Measurements from ENCODE around the gene ZCCHC7. TPM values are rescaled to one million over a fixed set of nuclear protein-coding genes. Genes with fewer than 3 reads are reported as not detected.

The ZCCHC7 gene
- total and polyA plus RNA-seq, 2 experiments from 2014 or later = 29.8 to 38.8 TPM

DNA sequence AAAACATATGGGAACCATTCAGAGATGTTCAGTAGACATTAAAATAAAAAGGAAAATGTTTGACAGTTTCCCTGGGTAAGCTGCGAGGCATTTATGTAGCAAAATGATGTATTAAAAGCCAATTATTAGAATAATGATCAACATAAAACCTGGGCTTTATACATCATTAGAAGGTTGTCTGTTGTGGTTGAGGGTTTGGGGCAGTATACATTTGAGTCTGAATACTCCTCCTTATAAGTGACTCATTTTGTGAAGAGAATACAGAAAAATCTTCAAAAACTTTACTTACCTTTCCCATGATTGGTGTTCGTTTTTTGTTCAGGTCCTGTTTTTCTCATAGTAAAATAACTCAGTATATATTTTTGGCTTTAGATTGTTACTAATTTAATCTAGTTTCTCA, 119.5 kb downstream of the ZCCHC7 start:
- Mint-ChIP-seq H3K4me1 (peaks cover 61% of the 10 kb centered on the region), H3K9me3 (no peaks in the 10 kb centered on the region), H3K36me3 (ENCODE audit: low read depth) (peaks cover 3% of the 10 kb centered on the region; the same call in 1 of the 3 replicates), H3K27me3 (ENCODE audit: insufficient read depth, low read depth, poor library complexity) (no peaks in the 10 kb centered on the region), H3K27ac (peak overlapping the region; percentile 23; the same call in 1 of the 2 replicates), H3K4me3 (no peak overlapping the region)
- no peaks in the 10 kb centered on the region for H3K9me2 ChIP-seq (ENCODE audit: insufficient read depth)
- H3K79me2 ChIP-seq (replicated peaks; ENCODE audit: insufficient read depth) = peaks cover 15% of the 10 kb centered on the region; the same call in 1 of the 2 replicates
- no peaks in the 10 kb centered on the region for H4K20me1 ChIP-seq (replicated peaks; ENCODE audit: insufficient read depth)
- H2AFZ ChIP-seq = no peak overlapping the region
- H3K4me1 ChIP-seq (ENCODE audit: insufficient read depth) = peaks cover 54% of the 10 kb centered on the region
- TF ChIP-seq JUNB (IDR thresholded peaks at IDR 0.05; ENCODE audit: unreplicated experiment) (no peak), STAT1 (IDR thresholded peaks at IDR 0.05; ENCODE audit: unreplicated experiment) (no peak), EZH2 (IDR thresholded peaks at IDR 0.05; ENCODE audit: low read depth, unreplicated experiment) (no peak), EZH2phosphoT487 (IDR thresholded peaks at IDR 0.05; ENCODE audit: unreplicated experiment) (no peak), NANOG (IDR thresholded peaks at IDR 0.05; ENCODE audit: borderline replicate concordance) (no peak), CREB1 (CRISPR knock-in tag; IDR thresholded peaks at IDR 0.05; ENCODE audit: low read depth) (no peak), ZNF331 (CRISPR knock-in tag; IDR thresholded peaks at IDR 0.05; ENCODE audit: low read depth) (no peak)
- TF ChIP-seq, protein P1, sequence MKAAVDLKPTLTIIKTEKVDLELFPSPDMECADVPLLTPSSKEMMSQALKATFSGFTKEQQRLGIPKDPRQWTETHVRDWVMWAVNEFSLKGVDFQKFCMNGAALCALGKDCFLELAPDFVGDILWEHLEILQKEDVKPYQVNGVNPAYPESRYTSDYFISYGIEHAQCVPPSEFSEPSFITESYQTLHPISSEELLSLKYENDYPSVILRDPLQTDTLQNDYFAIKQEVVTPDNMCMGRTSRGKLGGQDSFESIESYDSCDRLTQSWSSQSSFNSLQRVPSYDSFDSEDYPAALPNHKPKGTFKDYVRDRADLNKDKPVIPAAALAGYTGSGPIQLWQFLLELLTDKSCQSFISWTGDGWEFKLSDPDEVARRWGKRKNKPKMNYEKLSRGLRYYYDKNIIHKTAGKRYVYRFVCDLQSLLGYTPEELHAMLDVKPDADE (IDR thresholded peaks at IDR 0.05) = no peak
- no peaks in the 10 kb centered on the region for H3F3A ChIP-seq (replicated peaks; ENCODE audit: low read depth)
- no peak overlapping the region for H3K4me3 ChIP-seq
- ATAC-seq = no peak
- no peak overlapping the region for H3K27ac ChIP-seq (ENCODE audit: low read depth)
- no peak for DNase-seq (ENCODE audit: low spot score)
- no peaks in the 10 kb centered on the region for H3K27me3 ChIP-seq (ENCODE audit: insufficient read depth)
- no peaks in the 10 kb centered on the region for H3K36me3 ChIP-seq (ENCODE audit: insufficient read depth)
- H3K4me2 ChIP-seq = no peak overlapping the region

DNA sequence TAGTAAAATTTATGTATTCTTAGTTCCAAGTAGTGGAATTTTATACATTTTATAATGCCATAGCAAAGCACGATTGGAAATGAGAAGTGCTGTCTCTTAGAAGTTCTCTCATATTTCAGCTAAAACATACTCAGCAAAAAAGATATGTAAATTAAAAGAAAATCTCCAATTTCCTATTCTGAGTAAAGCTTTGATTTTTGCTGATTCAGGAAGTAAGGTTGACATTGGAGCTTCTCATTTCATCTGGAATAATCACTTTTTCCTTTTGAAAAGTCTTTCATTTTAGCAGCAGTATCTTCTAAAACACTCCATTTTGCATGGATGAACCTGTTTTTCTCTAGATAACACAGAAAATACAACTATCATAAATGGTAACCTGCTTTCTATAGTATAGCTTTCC, 121.0 kb downstream of the ZCCHC7 start:
- Histone ChIP-seq H3K27me3 (ENCODE audit: insufficient read depth) (no peaks in the 10 kb centered on the region), H3K4me2 (no peak overlapping the region), H3K9me2 (ENCODE audit: insufficient read depth) (no peaks in the 10 kb centered on the region), H2AFZ (no peak overlapping the region), H3K27ac (ENCODE audit: low read depth) (no peak overlapping the region), H4K20me1 (replicated peaks; ENCODE audit: insufficient read depth) (no peaks in the 10 kb centered on the region), H3K36me3 (ENCODE audit: insufficient read depth) (no peaks in the 10 kb centered on the region), H3K4me3 (no peak overlapping the region), H3K79me2 (replicated peaks; ENCODE audit: insufficient read depth) (peaks cover 19% of the 10 kb centered on the region; the same call in 1 of the 2 replicates), H3K4me1 (ENCODE audit: insufficient read depth) (peaks cover 54% of the 10 kb centered on the region), H3F3A (replicated peaks; ENCODE audit: low read depth) (no peaks in the 10 kb centered on the region)
- Mint-ChIP-seq H3K4me3 (no peak overlapping the region), H3K4me1 (peaks cover 67% of the 10 kb centered on the region), H3K27ac (no peak overlapping the region; the same call in 1 of the 2 replicates), H3K27me3 (ENCODE audit: insufficient read depth, low read depth, poor library complexity) (no peaks in the 10 kb centered on the region), H3K36me3 (ENCODE audit: low read depth) (peaks cover 3% of the 10 kb centered on the region; the same call in 1 of the 3 replicates), H3K9me3 (no peaks in the 10 kb centered on the region)
- DNase-seq (ENCODE audit: low spot score) = no peak
- no peak for ATAC-seq
- TF ChIP-seq, protein P1 (IDR thresholded peaks at IDR 0.05) = no peak
- TF ChIP-seq, protein P2, sequence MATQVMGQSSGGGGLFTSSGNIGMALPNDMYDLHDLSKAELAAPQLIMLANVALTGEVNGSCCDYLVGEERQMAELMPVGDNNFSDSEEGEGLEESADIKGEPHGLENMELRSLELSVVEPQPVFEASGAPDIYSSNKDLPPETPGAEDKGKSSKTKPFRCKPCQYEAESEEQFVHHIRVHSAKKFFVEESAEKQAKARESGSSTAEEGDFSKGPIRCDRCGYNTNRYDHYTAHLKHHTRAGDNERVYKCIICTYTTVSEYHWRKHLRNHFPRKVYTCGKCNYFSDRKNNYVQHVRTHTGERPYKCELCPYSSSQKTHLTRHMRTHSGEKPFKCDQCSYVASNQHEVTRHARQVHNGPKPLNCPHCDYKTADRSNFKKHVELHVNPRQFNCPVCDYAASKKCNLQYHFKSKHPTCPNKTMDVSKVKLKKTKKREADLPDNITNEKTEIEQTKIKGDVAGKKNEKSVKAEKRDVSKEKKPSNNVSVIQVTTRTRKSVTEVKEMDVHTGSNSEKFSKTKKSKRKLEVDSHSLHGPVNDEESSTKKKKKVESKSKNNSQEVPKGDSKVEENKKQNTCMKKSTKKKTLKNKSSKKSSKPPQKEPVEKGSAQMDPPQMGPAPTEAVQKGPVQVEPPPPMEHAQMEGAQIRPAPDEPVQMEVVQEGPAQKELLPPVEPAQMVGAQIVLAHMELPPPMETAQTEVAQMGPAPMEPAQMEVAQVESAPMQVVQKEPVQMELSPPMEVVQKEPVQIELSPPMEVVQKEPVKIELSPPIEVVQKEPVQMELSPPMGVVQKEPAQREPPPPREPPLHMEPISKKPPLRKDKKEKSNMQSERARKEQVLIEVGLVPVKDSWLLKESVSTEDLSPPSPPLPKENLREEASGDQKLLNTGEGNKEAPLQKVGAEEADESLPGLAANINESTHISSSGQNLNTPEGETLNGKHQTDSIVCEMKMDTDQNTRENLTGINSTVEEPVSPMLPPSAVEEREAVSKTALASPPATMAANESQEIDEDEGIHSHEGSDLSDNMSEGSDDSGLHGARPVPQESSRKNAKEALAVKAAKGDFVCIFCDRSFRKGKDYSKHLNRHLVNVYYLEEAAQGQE (IDR thresholded peaks at IDR 0.05; ENCODE audit: unreplicated experiment) = no peak
